ENCODE data around the gene BBS7. TPM values are rescaled to one million over a fixed set of nuclear protein-coding genes. Genes with fewer than 3 reads are reported as not detected.

BBS7 gene
- total and polyA plus RNA-seq, 2 of the 13 experiments (the other 11 are each of a cell fraction or from before 2014, with no cell fraction given), result 9.0 to 15.7 TPM

GRCh38 chr4:121794505-121795188 is 75.6 kb downstream of the BBS7 start (continued):
- TF ChIP-seq NFYB (CRISPR knock-in tag; IDR thresholded peaks at IDR 0.05) (peak; percentile 65), ZNF335 (CRISPR knock-in tag; IDR thresholded peaks at IDR 0.05) (peak; percentile 28; the same call in 1 of the 2 replicates), ZNF331 (CRISPR knock-in tag; IDR thresholded peaks at IDR 0.05) (no peak), FIP1L1 (IDR thresholded peaks at IDR 0.05; ENCODE audit: borderline replicate concordance, insufficient read depth, low read depth, low read length) (no peak), ZNF770 (CRISPR knock-in tag; IDR thresholded peaks at IDR 0.05) (no peak), TEAD3 (CRISPR knock-in tag; optimal IDR thresholded peaks at IDR 0.05; ENCODE audit: borderline replicate concordance) (peak; percentile 95), GATAD1 (CRISPR knock-in tag; IDR thresholded peaks at IDR 0.05) (0 out of 2 replicates have a peak, but pooled peaks have one; percentile 18), ZNF143 (CRISPR knock-in tag; IDR thresholded peaks at IDR 0.05) (peak; percentile 64), POLR2G (IDR thresholded peaks at IDR 0.05; ENCODE audit: low read depth, low read length) (no peak), CENPT (CRISPR knock-in tag; IDR thresholded peaks at IDR 0.05; ENCODE audit: low read depth) (no peak), RARA (CRISPR knock-in tag; IDR thresholded peaks at IDR 0.05) (no peak), E2F2 (CRISPR knock-in tag; IDR thresholded peaks at IDR 0.05; ENCODE audit: borderline replicate concordance) (no peak), TIGD3 (CRISPR knock-in tag; IDR thresholded peaks at IDR 0.05; ENCODE audit: borderline replicate concordance) (no peak), PATZ1 (CRISPR knock-in tag; IDR thresholded peaks at IDR 0.05) (no peak), MAF1 (CRISPR knock-in tag; IDR thresholded peaks at IDR 0.05; ENCODE audit: borderline replicate concordance) (no peak), FOXA1 (IDR thresholded peaks at IDR 0.05) (no peak), FOXA1 (CRISPR knock-in tag; IDR thresholded peaks at IDR 0.05) (peak; percentile 29)

Data from HepG2 (cell line).